Measurements from ENCODE around the gene CHTF18.

The CHTF18 gene

GRCh38 chr16:799948-800833, 11.8 kb downstream of the CHTF18 start, which contains the start of gene GNG13:
Gene GNG13 (minus strand): TSS chr16:800734. CDS start chr16:799077, 1,657 bp downstream.
- peaks cover 4% of the 10 kb centered on the region; the same call in 1 of the 2 replicates for H3K4me1 ChIP-seq (ENCODE audit: control insufficient read depth, insufficient read depth, low read length)
- H3K36me3 ChIP-seq (ENCODE audit: control insufficient read depth, insufficient read depth, low read length), result peaks cover 3% of the 10 kb centered on the region
- H3K9me3 ChIP-seq (ENCODE audit: control insufficient read depth, insufficient read depth, low read length), result no peaks in the 10 kb centered on the region
- no peak within 1 kb of the TSS for H3K27ac ChIP-seq (ENCODE audit: low read length)
- DNase-seq (ENCODE audit: low read depth, low spot score), result no peak
- H3K27me3 ChIP-seq (ENCODE audit: control insufficient read depth, insufficient read depth, low read length), result no peaks in the 10 kb centered on the region; the same call in 1 of the 2 replicates
- WGBS (ENCODE audit: insufficient coverage, insufficient read length), result no CpG with 5 or more reads among the region's 57 CpGs
- 0 out of 2 replicates have a peak within 1 kb of the TSS, but pooled peaks have one; percentile 1 for H3K4me3 ChIP-seq (ENCODE audit: low read length)

- DNase-seq (ENCODE audit: low read depth, low spot score), result no peak
- H3K4me3 ChIP-seq (ENCODE audit: low read length), result no peak overlapping the region
- H3K27ac ChIP-seq (ENCODE audit: low read length), result no peak overlapping the region
- no CpG with 5 or more reads among the region's 17 CpGs for WGBS (ENCODE audit: insufficient coverage, insufficient read length)
- H3K9me3 ChIP-seq (ENCODE audit: control insufficient read depth, insufficient read depth, low read length), result no peaks in the 10 kb centered on the region
- peaks cover under 1% of the 10 kb centered on the region for H3K36me3 ChIP-seq (ENCODE audit: control insufficient read depth, insufficient read depth, low read length)
- H3K4me1 ChIP-seq (ENCODE audit: control insufficient read depth, insufficient read depth, low read length), result peaks cover 4% of the 10 kb centered on the region; the same call in 1 of the 2 replicates
- H3K27me3 ChIP-seq (ENCODE audit: control insufficient read depth, insufficient read depth, low read length), result no peaks in the 10 kb centered on the region; the same call in 1 of the 2 replicates
Measured at GRCh38 chr16:800834-801511, 12.6 kb downstream of the CHTF18 start.

GRCh38 chr16:801584-802363, 13.4 kb downstream of the CHTF18 start:
- DNase-seq (ENCODE audit: low read depth, low spot score), result no peak
- Histone ChIP-seq H3K4me1 (ENCODE audit: control insufficient read depth, insufficient read depth, low read length) (peaks cover 4% of the 10 kb centered on the region; the same call in 1 of the 2 replicates), H3K27ac (ENCODE audit: low read length) (no peak overlapping the region), H3K27me3 (ENCODE audit: control insufficient read depth, insufficient read depth, low read length) (no peaks in the 10 kb centered on the region; the same call in 1 of the 2 replicates), H3K36me3 (ENCODE audit: control insufficient read depth, insufficient read depth, low read length) (no peaks in the 10 kb centered on the region), H3K9me3 (ENCODE audit: control insufficient read depth, insufficient read depth, low read length) (no peaks in the 10 kb centered on the region), H3K4me3 (ENCODE audit: low read length) (no peak overlapping the region)
- WGBS (ENCODE audit: insufficient coverage, insufficient read length), result no CpG with 5 or more reads among the region's 22 CpGs

- no peak for DNase-seq (ENCODE audit: low read depth, low spot score)
- Histone ChIP-seq H3K36me3 (ENCODE audit: control insufficient read depth, insufficient read depth, low read length) (no peaks in the 10 kb centered on the region), H3K4me1 (ENCODE audit: control insufficient read depth, insufficient read depth, low read length) (peaks cover 4% of the 10 kb centered on the region; the same call in 1 of the 2 replicates), H3K4me3 (ENCODE audit: low read length) (no peak overlapping the region), H3K27me3 (ENCODE audit: control insufficient read depth, insufficient read depth, low read length) (no peaks in the 10 kb centered on the region; the same call in 1 of the 2 replicates), H3K27ac (ENCODE audit: low read length) (no peak overlapping the region), H3K9me3 (ENCODE audit: control insufficient read depth, insufficient read depth, low read length) (no peaks in the 10 kb centered on the region)
- WGBS (ENCODE audit: insufficient coverage, insufficient read length), result no CpG with 5 or more reads among the region's 7 CpGs
Measured at GRCh38 chr16:802461-802860, 14.0 kb downstream of the CHTF18 start.

- H3K27me3 ChIP-seq (ENCODE audit: control insufficient read depth, insufficient read depth, low read length), result no peaks in the 10 kb centered on the region; the same call in 1 of the 2 replicates
- H3K27ac ChIP-seq (ENCODE audit: low read length), result no peak overlapping the region
- no peaks in the 10 kb centered on the region for H3K9me3 ChIP-seq (ENCODE audit: control insufficient read depth, insufficient read depth, low read length)
- DNase-seq (ENCODE audit: low read depth, low spot score), result no peak
- WGBS (ENCODE audit: insufficient coverage, insufficient read length), result no CpG with 5 or more reads among the region's 33 CpGs
- peaks cover 4% of the 10 kb centered on the region; the same call in 1 of the 2 replicates for H3K4me1 ChIP-seq (ENCODE audit: control insufficient read depth, insufficient read depth, low read length)
- no peaks in the 10 kb centered on the region for H3K36me3 ChIP-seq (ENCODE audit: control insufficient read depth, insufficient read depth, low read length)
- H3K4me3 ChIP-seq (ENCODE audit: low read length), result no peak overlapping the region
Measured at GRCh38 chr16:802914-803753, 14.7 kb downstream of the CHTF18 start.

GRCh38 chr16:803754-804080, 15.3 kb downstream of the CHTF18 start:
- Histone ChIP-seq H3K4me3 (ENCODE audit: low read length) (no peak overlapping the region), H3K27ac (ENCODE audit: low read length) (no peak overlapping the region), H3K4me1 (ENCODE audit: control insufficient read depth, insufficient read depth, low read length) (peaks cover 4% of the 10 kb centered on the region; the same call in 1 of the 2 replicates), H3K27me3 (ENCODE audit: control insufficient read depth, insufficient read depth, low read length) (no peaks in the 10 kb centered on the region; the same call in 1 of the 2 replicates), H3K9me3 (ENCODE audit: control insufficient read depth, insufficient read depth, low read length) (no peaks in the 10 kb centered on the region), H3K36me3 (ENCODE audit: control insufficient read depth, insufficient read depth, low read length) (no peaks in the 10 kb centered on the region)
- no peak for DNase-seq (ENCODE audit: low read depth, low spot score)
- WGBS (ENCODE audit: insufficient coverage, insufficient read length), result no CpG with 5 or more reads among the region's 8 CpGs

- no CpG with 5 or more reads among the region's 33 CpGs for whole genome bisulfite sequencing (ENCODE audit: insufficient coverage, insufficient read length)
- DNase-seq (ENCODE audit: low read depth, low spot score), result no peak
- no peak overlapping the region for H3K4me3 ChIP-seq (ENCODE audit: low read length)
- H3K4me1 ChIP-seq (ENCODE audit: control insufficient read depth, insufficient read depth, low read length), result peaks cover 3% of the 10 kb centered on the region; the same call in 1 of the 2 replicates
- no peaks in the 10 kb centered on the region for H3K36me3 ChIP-seq (ENCODE audit: control insufficient read depth, insufficient read depth, low read length)
- no peaks in the 10 kb centered on the region; the same call in 1 of the 2 replicates for H3K27me3 ChIP-seq (ENCODE audit: control insufficient read depth, insufficient read depth, low read length)
- no peaks in the 10 kb centered on the region for H3K9me3 ChIP-seq (ENCODE audit: control insufficient read depth, insufficient read depth, low read length)
- no peak overlapping the region for H3K27ac ChIP-seq (ENCODE audit: low read length)
Measured at GRCh38 chr16:804193-805048, 16.0 kb downstream of the CHTF18 start.

GRCh38 chr16:805474-805873, 17.1 kb downstream of the CHTF18 start:
- Histone ChIP-seq H3K27me3 (ENCODE audit: control insufficient read depth, insufficient read depth, low read length) (no peaks in the 10 kb centered on the region; the same call in 1 of the 2 replicates), H3K9me3 (ENCODE audit: control insufficient read depth, insufficient read depth, low read length) (no peaks in the 10 kb centered on the region), H3K27ac (ENCODE audit: low read length) (no peak overlapping the region), H3K4me1 (ENCODE audit: control insufficient read depth, insufficient read depth, low read length) (peaks cover 2% of the 10 kb centered on the region; the same call in 1 of the 2 replicates), H3K4me3 (ENCODE audit: low read length) (no peak overlapping the region), H3K36me3 (ENCODE audit: control insufficient read depth, insufficient read depth, low read length) (no peaks in the 10 kb centered on the region)
- WGBS (ENCODE audit: insufficient coverage, insufficient read length), result no CpG with 5 or more reads among the region's 17 CpGs
- DNase-seq (ENCODE audit: low read depth, low spot score), result no peak
